ENCODE results near the gene PCED1B. TPM values are rescaled to one million over a fixed set of nuclear protein-coding genes. Genes with fewer than 3 reads are reported as not detected.
A peak's percentile ranks its signal among the peaks of the same experiment; 100 is the strongest.

Gene PCED1B
- total and polyA plus RNA-seq, 2 experiments from 2014 or later: 0.45 to 0.80 TPM

GRCh38 chr12:47121146-47121545 lies 41.7 kb downstream of the PCED1B start:
- no peaks in the 10 kb centered on the region for H3K36me3 ChIP-seq
- H3K9me3 ChIP-seq (ENCODE audit: low read depth): no peaks in the 10 kb centered on the region
- H3K27me3 ChIP-seq: no peaks in the 10 kb centered on the region
- H3K4me1 ChIP-seq (ENCODE audit: low read depth): no peaks in the 10 kb centered on the region
- TF ChIP-seq CTCF (IDR thresholded peaks at IDR 0.05; ENCODE audit: low read depth, low read length): no peak
- no peak overlapping the region for H3K4me3 ChIP-seq
- no peak overlapping the region for H3K27ac ChIP-seq
- no peak for DNase-seq (ENCODE audit: low read depth in 1 of 2, low spot score in 1 of 2)

GRCh38 chr12:47122602-47123001 lies 43.2 kb downstream of the PCED1B start:
- Histone ChIP-seq H3K4me3 (no peak overlapping the region), H3K36me3 (no peaks in the 10 kb centered on the region), H3K27ac (no peak overlapping the region), H3K27me3 (no peaks in the 10 kb centered on the region), H3K4me1 (ENCODE audit: low read depth) (no peaks in the 10 kb centered on the region), H3K9me3 (ENCODE audit: low read depth) (no peaks in the 10 kb centered on the region)
- no peak for DNase-seq (ENCODE audit: low read depth in 1 of 2, low spot score in 1 of 2)
- TF ChIP-seq CTCF (IDR thresholded peaks at IDR 0.05; ENCODE audit: low read depth, low read length): no peak

GRCh38 chr12:47123730-47124129 lies 44.3 kb downstream of the PCED1B start:
- Histone ChIP-seq H3K27me3 (no peaks in the 10 kb centered on the region), H3K9me3 (ENCODE audit: low read depth) (no peaks in the 10 kb centered on the region), H3K36me3 (no peaks in the 10 kb centered on the region), H3K27ac (no peak overlapping the region), H3K4me3 (no peak overlapping the region), H3K4me1 (ENCODE audit: low read depth) (no peaks in the 10 kb centered on the region)
- TF ChIP-seq CTCF (IDR thresholded peaks at IDR 0.05; ENCODE audit: low read depth, low read length): no peak
- no peak for DNase-seq (ENCODE audit: low read depth in 1 of 2, low spot score in 1 of 2)

GRCh38 chr12:47124451-47124850 lies 45.0 kb downstream of the PCED1B start:
- Histone ChIP-seq H3K36me3 (no peaks in the 10 kb centered on the region), H3K4me3 (no peak overlapping the region), H3K27me3 (no peaks in the 10 kb centered on the region), H3K9me3 (ENCODE audit: low read depth) (no peaks in the 10 kb centered on the region), H3K27ac (no peak overlapping the region), H3K4me1 (ENCODE audit: low read depth) (no peaks in the 10 kb centered on the region)
- TF ChIP-seq CTCF (IDR thresholded peaks at IDR 0.05; ENCODE audit: low read depth, low read length): no peak
- peak in 1 of 2 donors; percentile 58 for DNase-seq (ENCODE audit: low read depth in 1 of 2, low spot score in 1 of 2)

- Histone ChIP-seq H3K9me3 (ENCODE audit: low read depth) (no peaks in the 10 kb centered on the region), H3K27ac (no peak overlapping the region), H3K36me3 (no peaks in the 10 kb centered on the region), H3K4me1 (ENCODE audit: low read depth) (no peaks in the 10 kb centered on the region), H3K27me3 (no peaks in the 10 kb centered on the region), H3K4me3 (no peak overlapping the region)
- DNase-seq (ENCODE audit: low read depth in 1 of 2, low spot score in 1 of 2): no peak
- no peak for TF ChIP-seq CTCF (IDR thresholded peaks at IDR 0.05; ENCODE audit: low read depth, low read length)
Observed at GRCh38 chr12:47126246-47126645, 46.8 kb downstream of the PCED1B start.

GRCh38 chr12:47131011-47131410 lies 51.6 kb downstream of the PCED1B start:
- no peak for DNase-seq (ENCODE audit: low read depth in 1 of 2, low spot score in 1 of 2)
- Histone ChIP-seq H3K9me3 (ENCODE audit: low read depth) (no peaks in the 10 kb centered on the region), H3K4me1 (ENCODE audit: low read depth) (no peaks in the 10 kb centered on the region), H3K4me3 (no peak overlapping the region), H3K36me3 (no peaks in the 10 kb centered on the region), H3K27ac (no peak overlapping the region), H3K27me3 (no peaks in the 10 kb centered on the region)
- TF ChIP-seq CTCF (IDR thresholded peaks at IDR 0.05; ENCODE audit: low read depth, low read length): no peak

Data from cardiac muscle cell (in vitro differentiated cells and primary cell).